HEK293 (cell line): ENCODE data around the gene PHACTR1.
A peak's percentile ranks its signal among the peaks of the same experiment; 100 is the strongest.

Source experiments
- AEBP2 ChIP-seq: fragments of 450-650 bp; formaldehyde crosslinking; IDR thresholded peaks from 2 replicates; pipeline ENCODE4 v1.5.1; 2016; ENCODE audit warnings: missing biosample characterization, missing genetic modification characterization, borderline replicate concordance
- CTCF ChIP-seq: fragments of 450-650 bp; formaldehyde crosslinking; IDR thresholded peaks from 2 replicates; pipeline ENCODE4 v1.5.1; 2016; ENCODE audit warnings: missing biosample characterization, missing genetic modification characterization
- KLF7 ChIP-seq: fragments of 450-650 bp; formaldehyde crosslinking; IDR thresholded peaks from 2 replicates; pipeline ENCODE4 v1.5.1; 2016; ENCODE audit warnings: missing biosample characterization, missing genetic modification characterization, borderline replicate concordance
- PBX3 ChIP-seq: sonication (generic); formaldehyde crosslinking; IDR thresholded peaks from 2 replicates; pipeline ENCODE4 v1.8.1; 2022; ENCODE audit warnings: mild to moderate bottlenecking, moderate library complexity, missing genetic modification reagents
- PRDM1 ChIP-seq: fragments of 450-650 bp; formaldehyde crosslinking; IDR thresholded peaks from 2 replicates; pipeline ENCODE4; 2016; ENCODE audit warnings: missing biosample characterization, missing genetic modification characterization
- REST ChIP-seq: fragments of 450-650 bp; formaldehyde crosslinking; IDR thresholded peaks from 2 replicates; pipeline ENCODE4 v1.5.1; 2016; ENCODE audit warnings: missing biosample characterization, missing genetic modification characterization
- ZBTB11 ChIP-seq: fragments of 450-650 bp; formaldehyde crosslinking; conservative IDR thresholded peaks from 2 replicates; pipeline ENCODE4 v1.5.1; 2016; ENCODE audit warnings: low read depth, missing biosample characterization, missing genetic modification characterization
- ZBTB17 ChIP-seq: fragments of 450-650 bp; formaldehyde crosslinking; IDR thresholded peaks from 2 replicates; pipeline ENCODE4 v1.5.1; 2016; ENCODE audit warnings: missing biosample characterization, missing genetic modification characterization
- ZNF10 ChIP-seq: fragments of 450-650 bp; formaldehyde crosslinking; IDR thresholded peaks from 2 replicates; pipeline ENCODE4 v1.5.1; 2017; ENCODE audit warnings: missing biosample characterization, missing genetic modification characterization
- ZNF549 ChIP-seq: fragments of 450-650 bp; IDR thresholded peaks from 2 replicates; pipeline ENCODE4 v1.5.1; 2018; ENCODE audit warnings: missing biosample characterization, missing genetic modification characterization, mild to moderate bottlenecking, inconsistent platforms, moderate library complexity
- ZNF555 ChIP-seq: fragments of 450-650 bp; formaldehyde crosslinking; conservative IDR thresholded peaks from 2 replicates; pipeline ENCODE4 v1.5.1; 2017; ENCODE audit warnings: missing biosample characterization, mild to moderate bottlenecking, missing genetic modification characterization, inconsistent platforms
- ZNF610 ChIP-seq: fragments of 450-650 bp; formaldehyde crosslinking; IDR thresholded peaks from 2 replicates; pipeline ENCODE4 v1.5.1; 2016; ENCODE audit warnings: missing biosample characterization, missing genetic modification characterization, borderline replicate concordance
- ZNF707 ChIP-seq: fragments of 450-650 bp; formaldehyde crosslinking; IDR thresholded peaks from 2 replicates; pipeline ENCODE4 v1.5.1; 2016; ENCODE audit warnings: missing biosample characterization, missing genetic modification characterization
- ZNF792 ChIP-seq: fragments of 450-650 bp; formaldehyde crosslinking; IDR thresholded peaks from 2 replicates; pipeline ENCODE4 v1.5.1; 2016; ENCODE audit warnings: missing biosample characterization, missing genetic modification characterization

GRCh38 chr6:12815884-12816600 lies 99.5 kb downstream of the PHACTR1 start:
- TF ChIP-seq PBX3 (no peak), CTCF (no peak), ZNF707 (tag by site-specific recombination) (no peak), REST (tag by site-specific recombination) (peak; percentile 57; the same call in 1 of the 2 replicates), ZNF549 (tag by site-specific recombination) (0 out of 2 replicates have a peak, but pooled peaks have one; percentile 12), ZNF555 (tag by site-specific recombination) (no peak), ZNF10 (peak; percentile 83), KLF7 (tag by site-specific recombination) (no peak), ZNF610 (tag by site-specific recombination) (no peak), AEBP2 (tag by site-specific recombination) (no peak), ZNF792 (no peak), ZBTB17 (tag by site-specific recombination) (peak; percentile 42; the same call in 1 of the 2 replicates), ZBTB11 (tag by site-specific recombination) (no peak), PRDM1 (tag by site-specific recombination) (0 out of 2 replicates have a peak, but pooled peaks have one; percentile 18)
